NCI-H1105 treated with DMSO at 0.1 percent for 48 hours (cell line): ENCODE results near the gene CEMIP2.
"Not testable (repeated sequence)": the region's sequence is repeated elsewhere in the genome, so short reads cannot be mapped to it uniquely, and the experiment has no call there.

Experiments
- DNase-seq: peaks from one replicate; lab custom pipeline; 2025; lab: John Stamatoyannopoulos, UW

Gene CEMIP2

DNA sequence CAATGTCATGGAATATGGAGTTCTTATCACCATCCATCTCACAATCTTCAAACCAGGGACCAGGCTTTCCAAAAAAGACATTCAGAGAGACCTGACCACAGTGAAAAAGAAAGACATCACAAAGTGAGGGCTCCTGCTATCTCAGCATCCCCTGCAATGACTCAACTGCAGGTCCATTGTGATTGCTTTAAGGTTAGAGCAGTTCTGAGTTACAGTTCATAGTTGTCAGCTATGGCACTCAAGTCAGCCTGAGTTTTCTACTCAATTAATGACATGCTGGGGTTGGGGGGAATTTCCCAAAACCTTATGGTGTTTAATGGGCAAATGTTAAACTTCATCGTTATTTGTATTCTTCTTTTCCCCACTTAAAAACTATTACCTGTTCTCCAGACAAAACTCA, 58.9 kb downstream of the CEMIP2 start:
- DNase-seq: no peak

- no peak for DNase-seq
These were observed 62.1 kb downstream of the CEMIP2 start for GRCh38 chr9:71706176-71706575.

GRCh38 chr9:71704796-71705195, 63.5 kb downstream of the CEMIP2 start:
- DNase-seq: no peak

GRCh38 chr9:71703172-71703872, 65.0 kb downstream of the CEMIP2 start:
- DNase-seq: no peak

GRCh38 chr9:71697882-71698281, 70.4 kb downstream of the CEMIP2 start:
- DNase-seq: no peak

DNA sequence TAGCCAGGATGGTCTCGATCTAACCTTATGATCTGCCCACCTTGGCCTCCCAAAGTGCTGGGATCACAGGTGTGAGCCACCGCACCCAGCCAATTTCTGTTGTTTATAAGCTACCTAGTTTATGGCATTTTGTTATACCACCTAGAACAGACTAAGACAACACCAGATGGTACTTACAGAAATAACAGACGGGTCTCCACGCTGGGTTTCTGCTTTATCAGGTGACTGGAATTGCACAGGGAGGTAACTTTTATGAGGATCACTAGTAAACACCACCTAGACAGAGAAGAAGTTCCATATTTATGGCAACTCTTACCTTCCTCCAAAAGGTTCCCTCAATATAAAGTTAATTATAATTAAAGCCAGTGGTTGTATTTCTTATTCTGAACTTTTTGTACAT, 74.0 kb downstream of the CEMIP2 start:
- DNase-seq: no peak

- DNase-seq: no peak
These were observed 74.7 kb downstream of the CEMIP2 start for GRCh38 chr9:71693607-71694006.

- peak; percentile 13 for DNase-seq
These were observed 76.0 kb downstream of the CEMIP2 start for GRCh38 chr9:71692337-71692736.

DNA sequence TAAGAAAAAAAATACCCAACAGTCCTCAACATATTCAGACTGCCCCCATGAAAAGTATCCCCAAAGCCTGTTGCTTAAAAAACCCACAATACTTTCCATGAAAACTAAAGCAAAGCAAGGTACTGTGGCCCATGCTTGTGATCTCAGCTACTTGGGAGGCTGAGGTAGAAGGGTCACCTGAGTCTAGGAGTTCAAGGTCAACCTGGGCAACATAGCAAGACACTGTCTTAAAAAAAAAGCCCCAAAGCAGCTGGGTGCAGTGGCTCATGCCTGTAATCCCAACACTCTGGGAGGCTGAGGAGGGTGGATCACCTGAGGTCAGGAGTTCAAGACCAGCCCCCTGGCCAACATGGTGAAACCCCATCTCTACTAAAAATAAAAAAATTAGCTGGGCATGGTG, 76.7 kb downstream of the CEMIP2 start:
- not testable (repeated sequence) for DNase-seq

DNA sequence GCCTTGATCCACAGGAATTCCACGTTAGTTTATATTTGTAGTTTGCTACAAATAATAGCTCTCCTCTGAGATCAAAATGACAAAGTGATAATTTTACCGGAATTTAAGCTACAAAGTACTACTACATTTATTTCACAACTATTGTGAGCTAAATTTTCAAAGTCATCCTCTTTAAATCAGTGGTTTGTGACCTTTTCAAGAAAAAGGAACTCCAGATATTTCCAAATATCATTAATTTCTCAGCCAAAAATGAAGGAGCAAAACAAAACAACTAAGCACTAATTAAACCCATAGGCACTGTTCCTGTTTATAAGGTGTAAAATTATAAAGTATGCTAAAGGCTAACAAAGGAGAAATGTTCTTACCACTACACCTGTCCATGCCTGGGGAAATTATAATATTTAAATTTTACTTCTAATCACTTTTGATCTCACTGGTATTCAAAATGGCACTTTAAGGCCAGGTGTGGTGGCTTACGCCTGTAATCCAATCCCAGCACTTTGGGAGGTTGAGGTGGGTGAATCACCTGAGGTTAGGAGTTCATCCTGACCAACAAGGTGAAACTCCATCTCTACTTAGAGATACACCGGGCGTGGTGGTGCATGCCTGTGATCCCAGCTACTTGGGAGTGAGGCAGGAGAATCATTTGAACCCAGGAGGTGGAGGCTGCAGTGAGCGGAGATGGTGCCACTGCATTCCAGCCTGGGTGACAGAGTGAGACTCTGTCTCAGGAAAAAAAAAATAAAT, 77.5 kb downstream of the CEMIP2 start:
- no peak for DNase-seq

DNA sequence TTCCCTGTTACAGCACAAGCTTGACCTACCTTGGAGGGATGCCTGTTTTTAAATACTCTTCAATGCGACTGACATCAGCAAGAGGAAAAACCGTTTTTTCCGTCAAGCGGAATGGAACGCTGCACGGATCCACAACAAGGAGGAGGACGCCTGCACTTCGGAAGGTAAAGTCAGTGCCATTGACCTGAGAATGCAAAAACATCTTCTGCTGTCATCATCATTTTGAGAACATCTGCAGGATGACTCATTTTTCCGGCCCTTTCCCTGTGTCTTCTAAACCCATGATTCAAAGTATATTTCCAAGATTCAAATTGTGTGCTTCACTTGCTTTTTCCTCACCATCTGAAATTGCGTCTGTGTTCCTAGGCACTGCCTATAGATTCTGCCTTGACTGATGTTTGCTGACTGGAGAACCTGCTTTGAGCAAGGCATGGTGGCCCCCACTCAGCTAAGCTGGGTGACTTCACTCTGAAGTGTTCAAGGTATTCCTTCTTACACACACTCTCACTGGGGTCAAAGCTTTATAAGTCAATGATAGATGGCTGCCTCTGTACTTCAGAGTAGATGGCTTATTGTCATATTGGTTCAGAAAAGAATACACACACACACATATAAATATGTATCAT, 78.1 kb downstream of the CEMIP2 start:
- DNase-seq: no peak

- DNase-seq: no peak
These were observed 80.6 kb downstream of the CEMIP2 start for GRCh38 chr9:71687676-71688075.

DNA sequence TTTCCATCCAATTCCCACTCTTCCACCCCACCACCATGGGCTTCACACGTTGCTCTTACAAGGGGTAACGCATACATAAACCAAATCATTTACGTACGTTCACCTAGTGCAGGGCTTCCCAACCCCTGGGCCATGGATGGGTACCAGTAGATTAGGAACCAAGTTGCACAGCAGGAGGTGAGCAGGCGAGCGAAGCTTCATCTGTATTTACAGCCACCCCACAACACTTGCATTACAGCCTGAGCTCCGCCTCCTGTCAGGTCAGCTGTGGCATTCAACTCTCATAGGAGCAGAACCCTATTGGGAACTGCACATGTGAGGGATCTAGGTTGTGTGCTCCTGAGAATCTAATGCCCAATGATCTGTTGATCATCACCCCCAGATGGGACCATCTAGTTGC, 82.3 kb downstream of the CEMIP2 start:
- DNase-seq: no peak

DNA sequence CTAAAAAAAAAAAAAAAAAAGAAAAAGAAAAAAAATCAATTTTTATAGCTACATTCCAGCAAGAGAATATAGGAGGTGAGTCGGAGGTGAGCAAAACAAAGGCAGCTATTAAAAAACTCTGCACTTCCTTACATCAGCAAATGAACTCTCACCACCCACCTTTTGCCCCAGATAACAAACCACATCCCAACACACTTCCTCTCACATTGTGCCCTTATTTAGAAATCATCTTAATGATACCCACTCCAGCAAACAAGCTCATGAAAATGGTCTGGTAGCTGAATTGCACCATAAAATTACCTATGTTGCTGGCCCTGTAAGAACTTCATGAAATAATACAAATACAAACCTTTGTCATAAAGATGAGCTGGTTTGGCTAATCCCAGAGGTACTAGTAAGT, 82.9 kb downstream of the CEMIP2 start:
- DNase-seq: no peak

DNA sequence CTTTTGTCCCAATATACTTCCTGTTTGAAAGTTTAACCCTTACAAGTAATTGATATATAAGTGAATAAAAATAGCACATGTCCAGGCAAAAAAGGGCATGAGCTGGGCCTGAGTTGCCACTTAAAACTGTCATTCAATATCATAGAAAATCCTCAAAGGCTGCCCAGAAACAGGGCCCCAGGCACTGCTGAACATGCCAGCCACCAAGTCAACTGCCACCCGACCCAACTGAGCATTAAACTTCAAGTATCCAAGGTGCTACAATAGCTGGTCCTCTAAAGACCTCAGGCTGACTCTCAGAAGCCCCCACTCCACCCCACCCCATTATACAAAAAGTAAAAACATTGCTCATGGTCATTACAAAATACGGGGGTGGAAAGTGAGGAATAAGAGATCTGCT, 83.7 kb downstream of the CEMIP2 start:
- no peak for DNase-seq

DNA sequence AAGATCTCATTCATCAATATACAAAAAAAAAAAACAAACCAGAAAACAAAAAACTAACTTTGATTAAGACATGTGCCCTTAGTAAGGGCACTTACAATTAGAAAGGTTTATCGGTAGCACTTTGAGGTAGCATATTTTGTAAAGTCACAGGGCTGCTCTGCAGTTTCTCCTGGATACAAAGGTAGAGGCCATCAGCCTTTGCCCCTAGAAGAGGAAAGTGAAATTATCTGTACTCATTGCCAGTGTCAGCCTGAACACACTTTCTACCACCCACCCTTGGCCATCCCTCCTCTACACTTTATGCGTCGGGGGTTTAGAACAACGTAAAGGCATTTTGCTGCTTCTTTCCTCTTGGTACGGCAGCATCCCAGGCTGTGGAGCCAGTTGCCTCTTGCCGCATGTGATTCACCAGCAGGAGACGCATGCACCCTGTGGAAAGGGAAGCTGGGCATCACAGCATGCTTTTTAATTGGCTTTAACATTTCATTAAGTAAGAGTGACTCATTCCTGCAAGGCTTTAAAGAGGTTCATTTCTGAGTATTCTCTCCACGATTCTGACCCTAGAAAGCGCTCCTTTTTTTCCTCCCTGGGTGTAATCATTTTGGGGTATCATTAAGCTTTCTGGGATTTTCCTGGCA, 84.6 kb downstream of the CEMIP2 start:
- no peak for DNase-seq

DNA sequence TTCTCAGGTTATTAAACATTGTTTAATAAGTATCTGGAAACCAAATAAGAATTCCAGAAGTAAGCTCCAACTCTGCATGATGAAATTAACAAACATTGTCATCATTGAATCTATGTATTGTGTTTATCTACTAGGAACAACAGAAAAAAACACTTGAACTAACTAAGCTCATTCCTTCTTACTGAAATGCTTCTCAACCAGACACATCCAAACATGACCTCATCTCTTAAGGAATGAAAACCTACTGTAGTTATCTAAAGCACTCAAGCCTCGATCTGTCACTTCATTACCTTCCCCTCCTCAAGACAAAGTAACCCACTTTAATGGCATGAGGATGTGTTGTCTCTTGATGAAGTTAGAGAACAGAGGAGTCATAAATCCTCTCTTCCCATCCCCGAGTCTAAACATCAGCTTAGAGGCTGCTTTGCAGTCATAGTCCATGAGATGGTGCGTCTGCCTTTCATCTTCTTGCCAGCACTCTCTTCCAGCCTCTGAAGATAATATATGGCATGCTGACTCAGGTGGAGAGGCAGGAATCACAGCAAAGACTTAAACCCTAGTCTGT, 86.5 kb downstream of the CEMIP2 start:
- DNase-seq: no peak

- DNase-seq: no peak
These were observed 87.1 kb downstream of the CEMIP2 start for GRCh38 chr9:71681104-71681707.

- DNase-seq: no peak
These were observed 87.9 kb downstream of the CEMIP2 start for GRCh38 chr9:71680189-71680980.

DNA sequence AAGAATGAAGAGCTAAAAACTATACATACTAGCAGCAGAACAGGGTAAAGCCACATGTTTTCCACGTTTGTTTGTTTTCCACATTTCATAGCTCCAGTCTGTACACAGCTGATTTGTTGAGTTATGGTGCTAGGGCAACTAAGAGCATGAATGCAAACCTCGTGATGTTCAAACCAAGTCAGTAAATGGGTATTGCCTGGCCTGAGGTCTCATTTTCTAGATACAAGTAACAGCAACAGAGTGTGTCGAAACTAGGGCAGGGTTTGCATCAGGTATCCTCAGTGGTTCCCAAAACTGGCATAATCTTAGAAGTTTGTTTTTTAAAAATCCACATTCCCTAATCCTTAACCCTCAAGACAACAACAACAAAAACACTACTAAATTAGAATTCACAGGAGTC, 89.3 kb downstream of the CEMIP2 start:
- no peak for DNase-seq

DNA sequence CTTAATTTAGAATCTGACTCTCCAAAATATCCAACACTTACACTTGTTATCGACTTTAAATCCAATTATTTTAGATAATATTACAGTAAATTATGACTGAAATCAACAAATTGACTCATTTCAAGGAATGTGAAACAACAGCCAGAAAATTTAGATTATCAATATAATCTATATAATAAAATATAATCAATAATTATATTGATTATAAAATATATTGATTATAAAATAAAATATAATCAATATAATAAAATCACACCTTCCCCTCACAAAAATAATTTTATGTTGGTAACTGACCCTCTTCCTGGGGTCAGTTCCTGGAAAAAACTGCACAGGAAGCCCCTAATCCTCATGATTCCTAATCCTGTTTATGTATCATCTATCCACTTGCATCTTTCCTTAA, 91.1 kb downstream of the CEMIP2 start:
- DNase-seq: no peak
